ENCODE measurements around the gene TUBB.

DNA sequence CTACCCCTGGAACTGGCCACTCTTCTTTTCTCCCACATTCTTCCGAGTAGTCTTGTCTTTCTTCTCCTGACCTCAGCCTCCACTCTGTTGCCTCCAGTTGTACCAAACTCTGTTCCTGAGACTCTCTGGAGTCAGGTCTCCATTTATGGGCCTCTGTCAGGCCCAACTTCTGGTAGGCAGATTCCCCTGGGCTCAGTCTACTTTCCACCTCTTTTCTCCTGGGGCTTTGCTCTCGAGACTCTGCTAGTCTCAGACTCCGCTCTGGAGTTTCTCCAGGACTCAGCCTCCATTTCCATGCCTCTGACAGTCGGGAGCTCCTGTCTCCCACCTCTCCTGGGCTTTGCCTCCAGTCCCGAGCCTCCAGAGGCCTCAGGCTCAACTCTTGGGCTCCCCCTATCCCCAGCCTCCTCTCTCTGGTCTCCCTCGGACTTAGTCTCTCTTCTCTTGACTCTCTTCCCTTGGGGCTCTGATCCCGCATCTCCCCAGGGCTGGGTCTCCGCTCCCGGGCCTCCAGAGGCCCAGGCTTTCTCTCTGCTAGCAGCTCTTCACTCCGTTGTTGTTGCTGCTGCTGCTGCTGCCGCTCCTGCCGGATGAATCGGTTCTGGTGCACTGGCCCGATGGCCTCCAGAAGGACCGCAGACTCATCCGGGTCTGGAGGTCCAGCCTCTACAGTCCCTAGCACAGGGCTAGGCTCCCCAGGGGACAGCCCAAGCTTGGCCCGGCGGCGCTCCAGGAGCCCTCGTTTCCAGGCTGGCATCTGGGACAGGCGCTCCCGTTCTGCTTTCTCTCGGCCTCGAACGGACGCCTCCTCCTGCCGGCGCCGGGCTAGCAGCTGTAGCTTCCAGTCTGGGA is 34.8 kb upstream of the TUBB start:
- TF ChIP-seq POLR2A (IDR thresholded peaks at IDR 0.05; ENCODE audit: low read depth, low read length) (no peak), POLR2AphosphoS5 (IDR thresholded peaks at IDR 0.05; ENCODE audit: low read depth, low read length) (no peak), TAF1 (IDR thresholded peaks at IDR 0.05; ENCODE audit: low read depth, low read length) (no peak)
